Ovary (tissue), 3 donors: ENCODE results near the gene GJA10.

Source experiments
- POLR2A ChIP-seq: fragments of 450-650 bp; IDR thresholded peaks from one replicate; pipeline ENCODE4 v1.6.1; 2017; ENCODE audit warnings: antibody characterized with exemption, mild to moderate bottlenecking, moderate library complexity
- TF ChIP-seq, protein P1 (sequence below), 3 donors: fragments of 450-650 bp in 2 of 3; fragments of 200-600 bp in 1 of 3; IDR thresholded peaks; one replicate each; pipeline versions ENCODE4 v1.5.1 to v1.8.0; 2016 to 2022; ENCODE audit warnings: antibody characterized with exemption in 3 of 3, mild to moderate bottlenecking in 1 of 3
- donor health status: DM: no; HTN: no; CAD: no.

DNA sequence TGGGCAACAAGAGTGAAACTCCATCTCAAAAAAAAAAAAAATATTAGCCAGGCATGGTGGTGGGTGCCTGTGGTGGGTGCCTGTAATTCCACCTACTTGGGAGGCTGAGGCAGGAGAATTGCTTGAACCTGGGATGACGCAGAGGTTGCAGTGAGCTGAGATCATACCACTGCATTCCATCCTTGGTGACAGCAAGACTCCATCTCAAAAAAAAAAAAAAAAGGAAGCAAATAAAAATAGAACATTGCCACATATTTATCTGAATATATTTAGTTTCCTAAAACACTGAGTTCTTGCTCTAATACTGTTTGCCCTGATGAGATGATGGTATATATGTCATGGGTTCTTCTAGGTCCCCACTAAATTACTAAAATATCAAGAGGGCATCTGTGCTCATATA is 36.2 kb upstream of the GJA10 start:
- TF ChIP-seq POLR2A = no peak
- TF ChIP-seq, protein P1, sequence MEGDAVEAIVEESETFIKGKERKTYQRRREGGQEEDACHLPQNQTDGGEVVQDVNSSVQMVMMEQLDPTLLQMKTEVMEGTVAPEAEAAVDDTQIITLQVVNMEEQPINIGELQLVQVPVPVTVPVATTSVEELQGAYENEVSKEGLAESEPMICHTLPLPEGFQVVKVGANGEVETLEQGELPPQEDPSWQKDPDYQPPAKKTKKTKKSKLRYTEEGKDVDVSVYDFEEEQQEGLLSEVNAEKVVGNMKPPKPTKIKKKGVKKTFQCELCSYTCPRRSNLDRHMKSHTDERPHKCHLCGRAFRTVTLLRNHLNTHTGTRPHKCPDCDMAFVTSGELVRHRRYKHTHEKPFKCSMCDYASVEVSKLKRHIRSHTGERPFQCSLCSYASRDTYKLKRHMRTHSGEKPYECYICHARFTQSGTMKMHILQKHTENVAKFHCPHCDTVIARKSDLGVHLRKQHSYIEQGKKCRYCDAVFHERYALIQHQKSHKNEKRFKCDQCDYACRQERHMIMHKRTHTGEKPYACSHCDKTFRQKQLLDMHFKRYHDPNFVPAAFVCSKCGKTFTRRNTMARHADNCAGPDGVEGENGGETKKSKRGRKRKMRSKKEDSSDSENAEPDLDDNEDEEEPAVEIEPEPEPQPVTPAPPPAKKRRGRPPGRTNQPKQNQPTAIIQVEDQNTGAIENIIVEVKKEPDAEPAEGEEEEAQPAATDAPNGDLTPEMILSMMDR (IDR thresholded peaks at IDR 0.05) = no peak
